GM23338 (cell line): ENCODE data around the gene GDPD5. TPM values are rescaled to one million over a fixed set of nuclear protein-coding genes. Genes with fewer than 3 reads are reported as not detected.

Experiments used
- ATAC-seq: fragments of 200-7000 bp; cut with Tn5 transposase; 3 replicates; pipeline ENCODE4 v1.9.1; 2020
- DNase-seq: peaks from one replicate; pipeline ENCODE4 v3.0.0-alpha.2; 2015; ENCODE audit warnings: low spot score
- H2AFZ ChIP-seq: fragments of 200-600 bp; sonication (generic); 2 replicates; pipeline ENCODE4 v1.8.0; 2016; ENCODE audit warnings: antibody characterized with exemption, mild to moderate bottlenecking, moderate library complexity
- H3F3A ChIP-seq: fragments of 200-600 bp; sonication (generic); replicated peaks from 2 replicates; pipeline ENCODE4 v1.8.0; 2017; ENCODE audit warnings: antibody characterized with exemption, mixed run types, low read depth
- H3K27ac ChIP-seq: fragments of 200-600 bp; sonication (generic); 2 replicates; pipeline ENCODE4 v1.6.1; 2016; ENCODE audit warnings: low read depth
- H3K27me3 ChIP-seq: fragments of 200-600 bp; sonication (generic); 2 replicates; pipeline ENCODE4 v1.8.0; 2016; ENCODE audit warnings: mild to moderate bottlenecking, mixed run types, moderate library complexity; ENCODE audit not compliant: insufficient read depth
- H3K36me3 ChIP-seq: fragments of 200-600 bp; sonication (generic); 2 replicates; pipeline ENCODE4 v1.8.0; 2016; ENCODE audit warnings: mild to moderate bottlenecking; ENCODE audit not compliant: insufficient read depth
- H3K4me1 ChIP-seq: fragments of 200-600 bp; sonication (generic); 2 replicates; pipeline ENCODE4 v1.8.0; 2016; ENCODE audit warnings: mild to moderate bottlenecking, moderate library complexity; ENCODE audit not compliant: insufficient read depth
- H3K4me2 ChIP-seq: fragments of 200-600 bp; sonication (generic); 2 replicates; pipeline ENCODE4 v1.7.1; 2017; ENCODE audit warnings: mixed run types
- H3K4me3 ChIP-seq: fragments of 200-600 bp; sonication (generic); 2 replicates; pipeline ENCODE4 v1.6.1; 2016; ENCODE audit warnings: mixed run types
- H3K79me2 ChIP-seq: fragments of 200-600 bp; sonication (generic); replicated peaks from 2 replicates; pipeline ENCODE4 v1.8.0; 2017; ENCODE audit warnings: mild to moderate bottlenecking; ENCODE audit not compliant: insufficient read depth
- H3K9me2 ChIP-seq: fragments of 200-600 bp; sonication (generic); 2 replicates; pipeline ENCODE4 v1.8.0; 2017; ENCODE audit not compliant: insufficient read depth
- H4K20me1 ChIP-seq: fragments of 200-600 bp; sonication (generic); replicated peaks from 2 replicates; pipeline ENCODE4 v1.8.0; 2017; ENCODE audit warnings: mild to moderate bottlenecking; ENCODE audit not compliant: insufficient read depth
- H3K27ac Mint-ChIP-seq: 2 replicates; pipeline ENCODE4 v1.8.0; 2020; ENCODE audit warnings: inconsistent platforms, mild to moderate bottlenecking, moderate library complexity, mixed read lengths
- H3K27me3 Mint-ChIP-seq: 3 replicates; pipeline ENCODE4 v1.8.0; 2022; ENCODE audit warnings: low read depth, mild to moderate bottlenecking, moderate library complexity, mixed read lengths, inconsistent platforms; ENCODE audit not compliant: insufficient read depth, poor library complexity
- H3K36me3 Mint-ChIP-seq: 3 replicates; pipeline ENCODE4 v1.8.0; 2021; ENCODE audit warnings: low read depth, mild to moderate bottlenecking, inconsistent platforms, moderate library complexity, mixed read lengths
- H3K4me1 Mint-ChIP-seq: 3 replicates; pipeline ENCODE4 v1.8.0; 2020; ENCODE audit warnings: mild to moderate bottlenecking, inconsistent platforms, mixed read lengths
- H3K4me3 Mint-ChIP-seq: 3 replicates; pipeline ENCODE4 v1.8.0; 2021; ENCODE audit warnings: moderate library complexity, mild to moderate bottlenecking, inconsistent platforms, mixed read lengths
- H3K9me3 Mint-ChIP-seq: 3 replicates; pipeline ENCODE4 v1.8.0; 2020; ENCODE audit warnings: moderate library complexity, mild to moderate bottlenecking, inconsistent platforms, mixed read lengths
- CREB1 ChIP-seq: fragments of 250-450 bp; sonication (Bioruptor Pico); IDR thresholded peaks from 2 replicates; pipeline ENCODE4 v1.5.0; 2020; ENCODE audit warnings: low read depth, mild to moderate bottlenecking, moderate library complexity
- CTCF ChIP-seq, 2 experiments: fragments of 200-600 bp in 1 of 2; sonication (generic) in 1 of 2; conservative IDR thresholded peaks; 2 replicates each; pipeline versions ENCODE4 v1.5.1 to v1.6.1; 2016 to 2017; ENCODE audit warnings: antibody characterized with exemption in 2 of 2, low read depth in 2 of 2, mild to moderate bottlenecking in 2 of 2, moderate library complexity in 1 of 2
- ETS1 ChIP-seq: IDR thresholded peaks from 2 replicates; pipeline ENCODE4 v1.6.1; 2016; ENCODE audit warnings: antibody characterized with exemption
- EZH2 ChIP-seq: fragments of 200-600 bp; sonication (generic); IDR thresholded peaks from one replicate; pipeline ENCODE4 v1.8.0; 2017; ENCODE audit warnings: antibody characterized with exemption, mild to moderate bottlenecking, low read depth; ENCODE audit not compliant: unreplicated experiment
- EZH2phosphoT487 ChIP-seq: fragments of 200-600 bp; sonication (generic); IDR thresholded peaks from one replicate; pipeline ENCODE4 v1.8.1; 2018; ENCODE audit warnings: antibody characterized with exemption; ENCODE audit not compliant: unreplicated experiment
- JUNB ChIP-seq: IDR thresholded peaks from one replicate; pipeline ENCODE4 v1.6.1; 2016; ENCODE audit warnings: antibody characterized with exemption; ENCODE audit not compliant: unreplicated experiment
- NANOG ChIP-seq: IDR thresholded peaks from 2 replicates; pipeline ENCODE4 v1.6.1; 2016; ENCODE audit warnings: antibody characterized with exemption, borderline replicate concordance
- POLR2AphosphoS5 ChIP-seq: IDR thresholded peaks from 2 replicates; pipeline ENCODE4 v1.6.1; 2016; ENCODE audit warnings: antibody characterized with exemption, low read depth
- REST ChIP-seq: IDR thresholded peaks from one replicate; pipeline ENCODE4 v1.6.1; 2018; ENCODE audit warnings: antibody characterized with exemption; ENCODE audit not compliant: unreplicated experiment
- STAT1 ChIP-seq: IDR thresholded peaks from one replicate; pipeline ENCODE4 v1.6.1; 2016; ENCODE audit warnings: antibody characterized with exemption; ENCODE audit not compliant: unreplicated experiment
- ZNF114 ChIP-seq: fragments of 250-450 bp; sonication (Bioruptor Pico); IDR thresholded peaks from 2 replicates; pipeline ENCODE4 v1.5.0; 2020; ENCODE audit warnings: mild to moderate bottlenecking, moderate library complexity
- ZNF331 ChIP-seq: fragments of 250-450 bp; sonication (Bioruptor Pico); IDR thresholded peaks from 2 replicates; pipeline ENCODE4 v1.5.0; 2020; ENCODE audit warnings: low read depth, mild to moderate bottlenecking, moderate library complexity
- polyA plus RNA-seq: library from polyadenylated mRNA; unstranded; fragments of >200 nt; fragmentation: Nextera tagmentation; extraction: Ambion mirVana; gene quantifications from 2 replicates; pipeline ENCODE4 v1.2.1, GENCODE V29; 2016
- total RNA-seq: library from RNA; depleted of rRNA; stranded (reverse); fragments of >200 nt; shearing (Covaris generic); gene quantifications from 2 replicates; pipeline ENCODE4 v1.2.3, GENCODE V29; 2014
- TF ChIP-seq, protein P1 (sequence below): fragments of 250-450 bp; sonication (Bioruptor Pico); IDR thresholded peaks from 2 replicates; pipeline ENCODE4 v1.5.0; 2020; ENCODE audit warnings: mild to moderate bottlenecking, moderate library complexity

GDPD5 gene
- total and polyA plus RNA-seq, 2 experiments from 2014 or later = 1.6 to 4.9 TPM

- Mint-ChIP-seq H3K4me1 (peaks cover 25% of the 10 kb centered on the region), H3K9me3 (no peaks in the 10 kb centered on the region; the same call in 2 of the 3 replicates), H3K4me3 (no peak overlapping the region), H3K27ac (no peak overlapping the region), H3K27me3 (peaks cover 4% of the 10 kb centered on the region), H3K36me3 (no peaks in the 10 kb centered on the region)
- Histone ChIP-seq H3K4me1 (0 out of 2 replicates have a peak, but pooled peaks cover 3% of the 10 kb centered on the region), H3K4me2 (no peak overlapping the region), H3K9me2 (no peaks in the 10 kb centered on the region), H3K79me2 (no peaks in the 10 kb centered on the region), H3K27ac (no peak overlapping the region), H3K27me3 (no peaks in the 10 kb centered on the region), H3K36me3 (no peaks in the 10 kb centered on the region), H2AFZ (peak overlapping the region; percentile 14; the same call in 1 of the 2 replicates), H3F3A (no peaks in the 10 kb centered on the region), H4K20me1 (no peaks in the 10 kb centered on the region), H3K4me3 (no peak overlapping the region)
- ATAC-seq (no peak), DNase-seq (no peak)
- TF ChIP-seq, protein P1, sequence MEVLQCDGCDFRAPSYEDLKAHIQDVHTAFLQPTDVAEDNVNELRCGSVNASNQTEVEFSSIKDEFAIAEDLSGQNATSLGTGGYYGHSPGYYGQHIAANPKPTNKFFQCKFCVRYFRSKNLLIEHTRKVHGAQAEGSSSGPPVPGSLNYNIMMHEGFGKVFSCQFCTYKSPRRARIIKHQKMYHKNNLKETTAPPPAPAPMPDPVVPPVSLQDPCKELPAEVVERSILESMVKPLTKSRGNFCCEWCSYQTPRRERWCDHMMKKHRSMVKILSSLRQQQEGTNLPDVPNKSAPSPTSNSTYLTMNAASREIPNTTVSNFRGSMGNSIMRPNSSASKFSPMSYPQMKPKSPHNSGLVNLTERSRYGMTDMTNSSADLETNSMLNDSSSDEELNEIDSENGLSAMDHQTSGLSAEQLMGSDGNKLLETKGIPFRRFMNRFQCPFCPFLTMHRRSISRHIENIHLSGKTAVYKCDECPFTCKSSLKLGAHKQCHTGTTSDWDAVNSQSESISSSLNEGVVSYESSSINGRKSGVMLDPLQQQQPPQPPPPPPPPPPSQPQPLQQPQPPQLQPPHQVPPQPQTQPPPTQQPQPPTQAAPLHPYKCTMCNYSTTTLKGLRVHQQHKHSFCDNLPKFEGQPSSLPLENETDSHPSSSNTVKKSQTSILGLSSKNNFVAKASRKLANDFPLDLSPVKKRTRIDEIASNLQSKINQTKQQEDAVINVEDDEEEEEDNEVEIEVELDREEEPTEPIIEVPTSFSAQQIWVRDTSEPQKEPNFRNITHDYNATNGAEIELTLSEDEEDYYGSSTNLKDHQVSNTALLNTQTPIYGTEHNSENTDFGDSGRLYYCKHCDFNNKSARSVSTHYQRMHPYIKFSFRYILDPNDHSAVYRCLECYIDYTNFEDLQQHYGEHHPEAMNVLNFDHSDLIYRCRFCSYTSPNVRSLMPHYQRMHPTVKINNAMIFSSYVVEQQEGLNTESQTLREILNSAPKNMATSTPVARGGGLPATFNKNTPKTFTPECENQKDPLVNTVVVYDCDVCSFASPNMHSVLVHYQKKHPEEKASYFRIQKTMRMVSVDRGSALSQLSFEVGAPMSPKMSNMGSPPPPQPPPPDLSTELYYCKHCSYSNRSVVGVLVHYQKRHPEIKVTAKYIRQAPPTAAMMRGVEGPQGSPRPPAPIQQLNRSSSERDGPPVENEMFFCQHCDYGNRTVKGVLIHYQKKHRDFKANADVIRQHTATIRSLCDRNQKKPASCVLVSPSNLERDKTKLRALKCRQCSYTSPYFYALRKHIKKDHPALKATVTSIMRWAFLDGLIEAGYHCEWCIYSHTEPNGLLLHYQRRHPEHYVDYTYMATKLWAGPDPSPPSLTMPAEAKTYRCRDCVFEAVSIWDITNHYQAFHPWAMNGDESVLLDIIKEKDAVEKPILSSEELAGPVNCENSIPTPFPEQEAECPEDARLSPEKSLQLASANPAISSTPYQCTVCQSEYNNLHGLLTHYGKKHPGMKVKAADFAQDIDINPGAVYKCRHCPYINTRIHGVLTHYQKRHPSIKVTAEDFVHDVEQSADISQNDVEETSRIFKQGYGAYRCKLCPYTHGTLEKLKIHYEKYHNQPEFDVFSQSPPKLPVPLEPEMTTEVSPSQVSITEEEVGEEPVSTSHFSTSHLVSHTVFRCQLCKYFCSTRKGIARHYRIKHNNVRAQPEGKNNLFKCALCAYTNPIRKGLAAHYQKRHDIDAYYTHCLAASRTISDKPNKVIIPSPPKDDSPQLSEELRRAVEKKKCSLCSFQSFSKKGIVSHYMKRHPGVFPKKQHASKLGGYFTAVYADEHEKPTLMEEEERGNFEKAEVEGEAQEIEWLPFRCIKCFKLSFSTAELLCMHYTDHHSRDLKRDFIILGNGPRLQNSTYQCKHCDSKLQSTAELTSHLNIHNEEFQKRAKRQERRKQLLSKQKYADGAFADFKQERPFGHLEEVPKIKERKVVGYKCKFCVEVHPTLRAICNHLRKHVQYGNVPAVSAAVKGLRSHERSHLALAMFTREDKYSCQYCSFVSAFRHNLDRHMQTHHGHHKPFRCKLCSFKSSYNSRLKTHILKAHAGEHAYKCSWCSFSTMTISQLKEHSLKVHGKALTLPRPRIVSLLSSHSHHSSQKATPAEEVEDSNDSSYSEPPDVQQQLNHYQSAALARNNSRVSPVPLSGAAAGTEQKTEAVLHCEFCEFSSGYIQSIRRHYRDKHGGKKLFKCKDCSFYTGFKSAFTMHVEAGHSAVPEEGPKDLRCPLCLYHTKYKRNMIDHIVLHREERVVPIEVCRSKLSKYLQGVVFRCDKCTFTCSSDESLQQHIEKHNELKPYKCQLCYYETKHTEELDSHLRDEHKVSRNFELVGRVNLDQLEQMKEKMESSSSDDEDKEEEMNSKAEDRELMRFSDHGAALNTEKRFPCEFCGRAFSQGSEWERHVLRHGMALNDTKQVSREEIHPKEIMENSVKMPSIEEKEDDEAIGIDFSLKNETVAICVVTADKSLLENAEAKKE = no peak
- TF ChIP-seq ZNF331 (no peak), EZH2phosphoT487 (no peak), ZNF114 (CRISPR knock-in tag) (no peak), STAT1 (no peak), JUNB (no peak), CTCF (conservative IDR thresholded peaks at IDR 0.05; ENCODE audit: low read depth in 2 of 2) (no peak), CREB1 (CRISPR knock-in tag) (no peak), EZH2 (no peak), REST (no peak), ETS1 (no peak), NANOG (no peak), POLR2AphosphoS5 (no peak)
These were observed 86.1 kb downstream of the GDPD5 start for GRCh38 chr11:75439495-75440120.
